ENCODE data around the gene HEPHL1.
A peak's percentile ranks its signal among the peaks of the same experiment; 100 is the strongest.

The HEPHL1 gene

GRCh38 chr11:94148189-94148588, 127.0 kb downstream of the HEPHL1 start:
- TF ChIP-seq, protein P1, sequence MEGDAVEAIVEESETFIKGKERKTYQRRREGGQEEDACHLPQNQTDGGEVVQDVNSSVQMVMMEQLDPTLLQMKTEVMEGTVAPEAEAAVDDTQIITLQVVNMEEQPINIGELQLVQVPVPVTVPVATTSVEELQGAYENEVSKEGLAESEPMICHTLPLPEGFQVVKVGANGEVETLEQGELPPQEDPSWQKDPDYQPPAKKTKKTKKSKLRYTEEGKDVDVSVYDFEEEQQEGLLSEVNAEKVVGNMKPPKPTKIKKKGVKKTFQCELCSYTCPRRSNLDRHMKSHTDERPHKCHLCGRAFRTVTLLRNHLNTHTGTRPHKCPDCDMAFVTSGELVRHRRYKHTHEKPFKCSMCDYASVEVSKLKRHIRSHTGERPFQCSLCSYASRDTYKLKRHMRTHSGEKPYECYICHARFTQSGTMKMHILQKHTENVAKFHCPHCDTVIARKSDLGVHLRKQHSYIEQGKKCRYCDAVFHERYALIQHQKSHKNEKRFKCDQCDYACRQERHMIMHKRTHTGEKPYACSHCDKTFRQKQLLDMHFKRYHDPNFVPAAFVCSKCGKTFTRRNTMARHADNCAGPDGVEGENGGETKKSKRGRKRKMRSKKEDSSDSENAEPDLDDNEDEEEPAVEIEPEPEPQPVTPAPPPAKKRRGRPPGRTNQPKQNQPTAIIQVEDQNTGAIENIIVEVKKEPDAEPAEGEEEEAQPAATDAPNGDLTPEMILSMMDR (IDR thresholded peaks at IDR 0.05; ENCODE audit: insufficient read depth, low read length, missing control alignments), result no peak
- ChIA-PET POLR2A (no interaction called here), CTCF (interaction anchor here (0.7 to 1.3 kb wide), 2 partner anchors 12 to 306 kb away, joined by 4 to 5 read pairs; no protein-coding TSS in a partner anchor)
- no peak for DNase-seq (ENCODE audit: low read depth, low spot score)
- no peak overlapping the region for H3K4me3 ChIP-seq (ENCODE audit: low read depth, low read length)

- ChIA-PET CTCF (interaction anchor here (1.1 to 3.5 kb wide), 7 partner anchors 8 to 357 kb away, joined by 3 to 19 read pairs (median 5); partner anchors contain the start of gene PANX1), POLR2A (no interaction called here)
- peak; percentile 84 for DNase-seq (ENCODE audit: low read depth, low spot score)
- TF ChIP-seq, protein P1 (IDR thresholded peaks at IDR 0.05; ENCODE audit: insufficient read depth, low read length, missing control alignments), result no peak
- H3K4me3 ChIP-seq (ENCODE audit: low read depth, low read length), result no peak overlapping the region
Measured at GRCh38 chr11:94149431-94150017, 128.4 kb downstream of the HEPHL1 start.

- CTCF ChIA-PET, result interaction anchor here (1.1 to 3.5 kb wide), 9 partner anchors 9 to 356 kb away, joined by 3 to 19 read pairs (median 5); partner anchors contain the start of gene PANX1
- POLR2A ChIA-PET, result no interaction called here
- TF ChIP-seq, protein P1 (IDR thresholded peaks at IDR 0.05; ENCODE audit: insufficient read depth, low read length, missing control alignments), result no peak
- DNase-seq (ENCODE audit: low read depth, low spot score), result no peak
- no peak overlapping the region for H3K4me3 ChIP-seq (ENCODE audit: low read depth, low read length)
Measured at GRCh38 chr11:94150056-94150455, 128.9 kb downstream of the HEPHL1 start.

- TF ChIP-seq, protein P1 (IDR thresholded peaks at IDR 0.05; ENCODE audit: insufficient read depth, low read length, missing control alignments), result no peak
- ChIA-PET POLR2A (interaction anchor here (1.1 to 1.5 kb wide), 3 partner anchors 9 to 24 kb away, joined by 3 to 6 read pairs (median 5); partner anchors contain the start of gene PANX1), CTCF (interaction anchor here (1.0 to 3.5 kb wide), 11 partner anchors 10 to 267 kb away, joined by 3 to 19 read pairs (median 5); partner anchors contain the start of gene PANX1)
- DNase-seq (ENCODE audit: low read depth, low spot score), result no peak
- H3K4me3 ChIP-seq (ENCODE audit: low read depth, low read length), result no peak overlapping the region
Measured at GRCh38 chr11:94150704-94151685, 129.8 kb downstream of the HEPHL1 start.

- H3K4me3 ChIP-seq (ENCODE audit: low read depth, low read length), result no peak overlapping the region
- TF ChIP-seq, protein P1 (IDR thresholded peaks at IDR 0.05; ENCODE audit: insufficient read depth, low read length, missing control alignments), result no peak
- no peak for DNase-seq (ENCODE audit: low read depth, low spot score)
- ChIA-PET CTCF (interaction anchor here (1.0 to 3.5 kb wide), 6 partner anchors 17 to 257 kb away, joined by 3 to 19 read pairs (median 4); no protein-coding TSS in a partner anchor), POLR2A (interaction anchor here (0.7 to 1.5 kb wide), 4 partner anchors 10 to 23 kb away, joined by 3 to 6 read pairs (median 4); partner anchors contain the start of gene PANX1)
Measured at GRCh38 chr11:94151903-94152677, 130.9 kb downstream of the HEPHL1 start.

Measured in AG04449 (cell line).